ENCODE results near the gene SGK1.

GRCh38 chr6:134204031-134204430 lies 113.9 kb downstream of the SGK1 start:
- TF ChIP-seq, protein P1, sequence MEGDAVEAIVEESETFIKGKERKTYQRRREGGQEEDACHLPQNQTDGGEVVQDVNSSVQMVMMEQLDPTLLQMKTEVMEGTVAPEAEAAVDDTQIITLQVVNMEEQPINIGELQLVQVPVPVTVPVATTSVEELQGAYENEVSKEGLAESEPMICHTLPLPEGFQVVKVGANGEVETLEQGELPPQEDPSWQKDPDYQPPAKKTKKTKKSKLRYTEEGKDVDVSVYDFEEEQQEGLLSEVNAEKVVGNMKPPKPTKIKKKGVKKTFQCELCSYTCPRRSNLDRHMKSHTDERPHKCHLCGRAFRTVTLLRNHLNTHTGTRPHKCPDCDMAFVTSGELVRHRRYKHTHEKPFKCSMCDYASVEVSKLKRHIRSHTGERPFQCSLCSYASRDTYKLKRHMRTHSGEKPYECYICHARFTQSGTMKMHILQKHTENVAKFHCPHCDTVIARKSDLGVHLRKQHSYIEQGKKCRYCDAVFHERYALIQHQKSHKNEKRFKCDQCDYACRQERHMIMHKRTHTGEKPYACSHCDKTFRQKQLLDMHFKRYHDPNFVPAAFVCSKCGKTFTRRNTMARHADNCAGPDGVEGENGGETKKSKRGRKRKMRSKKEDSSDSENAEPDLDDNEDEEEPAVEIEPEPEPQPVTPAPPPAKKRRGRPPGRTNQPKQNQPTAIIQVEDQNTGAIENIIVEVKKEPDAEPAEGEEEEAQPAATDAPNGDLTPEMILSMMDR (IDR thresholded peaks at IDR 0.05): no peak
- no peak for TF ChIP-seq EZH2 (IDR thresholded peaks at IDR 0.05; ENCODE audit: borderline replicate concordance, insufficient read depth, low read depth, low read length, poor library complexity, severe bottlenecking)
